Memory B cell (primary cell): ENCODE results near the gene NTNG1.

Experiments
- ATAC-seq: fragments of 150-1000 bp; cut with Tn5 transposase; 2 replicates; pipeline ENCODE4 v1.10.0; 2021; ENCODE audit warnings: low read depth, mild to moderate bottlenecking, moderate library complexity
- DNase-seq, 2 donors: peaks; one replicate each; pipeline ENCODE4 v3.0.0; 2022; ENCODE audit warnings: low spot score in 2 of 2
- H3K27ac Mint-ChIP-seq: one replicate; pipeline ENCODE4 v1.8.0; 2022; ENCODE audit warnings: mild to moderate bottlenecking, moderate library complexity, mixed read lengths
- H3K27me3 Mint-ChIP-seq: one replicate; pipeline ENCODE4 v1.8.0; 2022; ENCODE audit warnings: mixed read lengths
- H3K36me3 Mint-ChIP-seq: one replicate; pipeline ENCODE4 v1.8.0; 2022; ENCODE audit warnings: mild to moderate bottlenecking, mixed read lengths
- H3K4me1 Mint-ChIP-seq: one replicate; pipeline ENCODE4 v1.8.0; 2022; ENCODE audit warnings: mixed read lengths
- H3K4me3 Mint-ChIP-seq: one replicate; pipeline ENCODE4 v1.8.0; 2022; ENCODE audit warnings: mild to moderate bottlenecking, moderate library complexity, mixed read lengths
- H3K9me3 Mint-ChIP-seq: one replicate; pipeline ENCODE4 v1.8.0; 2022; ENCODE audit warnings: mixed read lengths

The NTNG1 gene

GRCh38 chr1:107362468-107363140, 221.8 kb downstream of the NTNG1 start:
- Mint-ChIP-seq H3K36me3 (no peaks in the 10 kb centered on the region), H3K4me3 (no peak overlapping the region), H3K27me3 (no peaks in the 10 kb centered on the region), H3K4me1 (peaks cover 31% of the 10 kb centered on the region), H3K9me3 (no peaks in the 10 kb centered on the region), H3K27ac (no peak overlapping the region)
- DNase-seq (no peak), ATAC-seq (no peak)

GRCh38 chr1:107363154-107363553, 222.3 kb downstream of the NTNG1 start:
- H3K36me3 Mint-ChIP-seq: no peaks in the 10 kb centered on the region
- no peaks in the 10 kb centered on the region for H3K9me3 Mint-ChIP-seq
- ATAC-seq: no peak
- no peak overlapping the region for H3K4me3 Mint-ChIP-seq
- peaks cover 33% of the 10 kb centered on the region for H3K4me1 Mint-ChIP-seq
- no peak for DNase-seq
- no peak overlapping the region for H3K27ac Mint-ChIP-seq
- no peaks in the 10 kb centered on the region for H3K27me3 Mint-ChIP-seq

GRCh38 chr1:107365527-107366240, 224.8 kb downstream of the NTNG1 start:
- ATAC-seq (no peak), DNase-seq (no peak)
- Mint-ChIP-seq H3K36me3 (no peaks in the 10 kb centered on the region), H3K9me3 (no peaks in the 10 kb centered on the region), H3K27ac (peak overlapping the region; percentile 67), H3K4me1 (peaks cover 18% of the 10 kb centered on the region), H3K4me3 (no peak overlapping the region), H3K27me3 (no peaks in the 10 kb centered on the region)

- Mint-ChIP-seq H3K36me3 (no peaks in the 10 kb centered on the region), H3K27me3 (no peaks in the 10 kb centered on the region), H3K4me1 (no peaks in the 10 kb centered on the region), H3K4me3 (no peak overlapping the region), H3K27ac (no peak overlapping the region), H3K9me3 (no peaks in the 10 kb centered on the region)
- DNase-seq (no peak), ATAC-seq (no peak)
Measured at GRCh38 chr1:107378426-107378825, 237.6 kb downstream of the NTNG1 start.

GRCh38 chr1:107378866-107379265, 238.0 kb downstream of the NTNG1 start:
- no peaks in the 10 kb centered on the region for H3K4me1 Mint-ChIP-seq
- ATAC-seq: no peak
- H3K36me3 Mint-ChIP-seq: no peaks in the 10 kb centered on the region
- no peak overlapping the region for H3K27ac Mint-ChIP-seq
- H3K9me3 Mint-ChIP-seq: no peaks in the 10 kb centered on the region
- DNase-seq: no peak
- no peaks in the 10 kb centered on the region for H3K27me3 Mint-ChIP-seq
- no peak overlapping the region for H3K4me3 Mint-ChIP-seq

GRCh38 chr1:107379826-107380225, 239.0 kb downstream of the NTNG1 start:
- no peaks in the 10 kb centered on the region for H3K36me3 Mint-ChIP-seq
- H3K9me3 Mint-ChIP-seq: no peaks in the 10 kb centered on the region
- no peak for DNase-seq
- no peaks in the 10 kb centered on the region for H3K4me1 Mint-ChIP-seq
- H3K27me3 Mint-ChIP-seq: no peaks in the 10 kb centered on the region
- H3K4me3 Mint-ChIP-seq: no peak overlapping the region
- no peak overlapping the region for H3K27ac Mint-ChIP-seq
- ATAC-seq: no peak

- H3K36me3 Mint-ChIP-seq: peaks cover 6% of the 10 kb centered on the region
- H3K4me3 Mint-ChIP-seq: peak overlapping the region; percentile 19
- DNase-seq (no peak), ATAC-seq (no peak)
- peaks cover 10% of the 10 kb centered on the region for H3K9me3 Mint-ChIP-seq
- H3K27ac Mint-ChIP-seq: peak overlapping the region; percentile 40
- no peaks in the 10 kb centered on the region for H3K27me3 Mint-ChIP-seq
- no peaks in the 10 kb centered on the region for H3K4me1 Mint-ChIP-seq
Measured at GRCh38 chr1:107389410-107390396, 248.9 kb downstream of the NTNG1 start.

- DNase-seq: no peak
- Mint-ChIP-seq H3K27ac (no peak overlapping the region), H3K27me3 (no peaks in the 10 kb centered on the region), H3K4me1 (no peaks in the 10 kb centered on the region), H3K36me3 (peaks cover 4% of the 10 kb centered on the region), H3K9me3 (peaks cover 10% of the 10 kb centered on the region), H3K4me3 (no peak overlapping the region)
- no peak for ATAC-seq
Measured at GRCh38 chr1:107394301-107394700, 253.5 kb downstream of the NTNG1 start.

- no peak for DNase-seq
- no peaks in the 10 kb centered on the region for H3K36me3 Mint-ChIP-seq
- no peak overlapping the region for H3K27ac Mint-ChIP-seq
- peaks cover 19% of the 10 kb centered on the region for H3K4me1 Mint-ChIP-seq
- no peaks in the 10 kb centered on the region for H3K27me3 Mint-ChIP-seq
- no peak for ATAC-seq
- H3K9me3 Mint-ChIP-seq: no peaks in the 10 kb centered on the region
- H3K4me3 Mint-ChIP-seq: no peak overlapping the region
Measured at GRCh38 chr1:107401704-107402103, 260.9 kb downstream of the NTNG1 start.

- ATAC-seq (no peak), DNase-seq (no peak)
- Mint-ChIP-seq H3K27me3 (no peaks in the 10 kb centered on the region), H3K36me3 (no peaks in the 10 kb centered on the region), H3K4me1 (peaks cover 21% of the 10 kb centered on the region), H3K27ac (peak overlapping the region; percentile 58), H3K4me3 (no peak overlapping the region), H3K9me3 (no peaks in the 10 kb centered on the region)
Measured at GRCh38 chr1:107404756-107405155, 263.9 kb downstream of the NTNG1 start.

- H3K27ac Mint-ChIP-seq: peak overlapping the region; percentile 58
- H3K4me3 Mint-ChIP-seq: no peak overlapping the region
- ATAC-seq: no peak
- H3K27me3 Mint-ChIP-seq: no peaks in the 10 kb centered on the region
- DNase-seq: no peak
- peaks cover 21% of the 10 kb centered on the region for H3K4me1 Mint-ChIP-seq
- no peaks in the 10 kb centered on the region for H3K9me3 Mint-ChIP-seq
- no peaks in the 10 kb centered on the region for H3K36me3 Mint-ChIP-seq
Measured at GRCh38 chr1:107405236-107405635, 264.4 kb downstream of the NTNG1 start.

GRCh38 chr1:107407011-107407410, 266.2 kb downstream of the NTNG1 start:
- no peaks in the 10 kb centered on the region for H3K27me3 Mint-ChIP-seq

GRCh38 chr1:107413546-107413945, 272.7 kb downstream of the NTNG1 start:
- Mint-ChIP-seq H3K36me3 (no peaks in the 10 kb centered on the region), H3K9me3 (no peaks in the 10 kb centered on the region), H3K27ac (no peak overlapping the region), H3K4me3 (no peak overlapping the region), H3K27me3 (no peaks in the 10 kb centered on the region), H3K4me1 (no peaks in the 10 kb centered on the region)
- DNase-seq (no peak), ATAC-seq (no peak)

More at GRCh38 chr1:107407011-107407410, 266.2 kb downstream of the NTNG1 start:
- no peak for ATAC-seq
- no peaks in the 10 kb centered on the region for H3K36me3 Mint-ChIP-seq
- no peak overlapping the region for H3K27ac Mint-ChIP-seq
- peaks cover 21% of the 10 kb centered on the region for H3K4me1 Mint-ChIP-seq
- no peak for DNase-seq
- H3K9me3 Mint-ChIP-seq: no peaks in the 10 kb centered on the region
- no peak overlapping the region for H3K4me3 Mint-ChIP-seq

GRCh38 chr1:107413951-107414350, 273.1 kb downstream of the NTNG1 start:
- H3K9me3 Mint-ChIP-seq: no peaks in the 10 kb centered on the region
- no peak for DNase-seq
- H3K27me3 Mint-ChIP-seq: no peaks in the 10 kb centered on the region
- ATAC-seq: no peak
- no peaks in the 10 kb centered on the region for H3K36me3 Mint-ChIP-seq
- no peak overlapping the region for H3K27ac Mint-ChIP-seq
- H3K4me1 Mint-ChIP-seq: peaks cover under 1% of the 10 kb centered on the region
- H3K4me3 Mint-ChIP-seq: no peak overlapping the region
